ENCODE results near the gene CCDC70.

Gene CCDC70

DNA sequence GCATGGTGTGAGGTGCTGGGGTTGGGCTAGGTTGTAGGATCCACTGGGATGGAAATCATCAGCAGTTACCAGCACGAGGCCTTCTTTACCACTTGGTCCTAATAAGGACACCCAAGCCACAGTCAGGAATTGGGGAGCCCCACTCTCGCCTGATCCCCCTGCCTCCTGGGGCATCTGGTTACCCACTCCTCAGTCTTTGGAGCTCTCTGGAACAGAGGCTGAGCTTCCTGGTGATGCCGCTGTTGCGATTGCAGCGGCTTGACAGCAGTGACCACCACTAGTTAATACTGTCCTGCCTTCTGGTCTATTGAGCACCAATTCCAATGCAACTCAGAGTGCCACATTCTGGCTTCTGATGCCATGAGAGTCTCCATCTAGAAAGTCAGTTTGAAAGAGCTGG lies 30.2 kb upstream of the CCDC70 start:
- DNase-seq: no peak

DNA sequence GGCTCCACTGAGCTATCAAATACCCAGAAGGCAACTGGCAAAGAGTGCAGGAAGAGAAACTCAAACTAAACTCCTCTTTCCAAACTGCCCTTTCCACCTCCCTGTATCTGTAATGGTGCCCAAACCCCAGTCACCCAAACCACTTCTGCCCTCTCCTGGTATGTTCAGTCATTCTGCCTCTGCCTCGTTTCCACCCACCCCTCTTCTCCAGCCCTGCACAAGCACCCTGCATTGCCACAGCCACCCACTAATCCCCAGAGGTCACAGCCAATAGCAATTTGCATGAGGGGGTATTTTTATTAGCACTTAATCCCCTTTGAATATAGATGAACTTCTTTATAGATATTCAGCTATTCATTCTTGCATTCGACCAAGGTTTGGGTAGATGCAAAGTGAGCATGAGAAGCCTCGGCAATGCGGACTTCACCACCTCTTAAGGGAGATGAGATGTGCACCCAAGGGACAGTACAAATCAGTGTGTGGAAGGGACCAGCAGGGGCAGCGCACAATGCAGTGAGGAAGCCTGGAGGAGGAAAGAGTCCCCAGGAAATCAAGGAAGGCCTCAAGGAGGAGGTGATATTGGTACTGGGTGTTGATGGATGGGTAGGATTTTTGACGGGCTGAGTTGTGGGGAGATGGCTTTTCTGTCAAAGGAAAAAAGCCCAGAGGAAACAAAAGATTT lies 29.2 kb upstream of the CCDC70 start:
- peak; percentile 46 for DNase-seq

DNA sequence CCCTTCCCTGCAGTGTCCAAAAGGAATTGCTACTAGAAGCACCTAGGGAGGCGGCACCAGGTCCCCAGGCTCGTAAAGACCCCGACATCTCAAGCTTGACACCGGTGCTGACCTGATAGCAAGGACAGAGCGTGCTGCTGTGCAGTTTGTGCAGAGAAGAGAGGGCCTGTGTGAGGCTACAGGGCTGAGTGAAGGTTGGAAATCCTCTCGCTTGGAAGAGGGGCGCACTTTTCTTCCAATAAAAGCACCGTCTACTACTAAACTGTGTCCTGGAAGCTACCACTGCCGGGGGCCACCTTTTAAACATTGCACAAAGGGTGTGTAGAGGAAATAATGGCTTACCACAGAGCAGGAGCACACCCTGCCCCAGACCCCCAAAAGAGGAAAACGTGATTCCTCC lies 27.8 kb upstream of the CCDC70 start:
- no peak for DNase-seq

DNA sequence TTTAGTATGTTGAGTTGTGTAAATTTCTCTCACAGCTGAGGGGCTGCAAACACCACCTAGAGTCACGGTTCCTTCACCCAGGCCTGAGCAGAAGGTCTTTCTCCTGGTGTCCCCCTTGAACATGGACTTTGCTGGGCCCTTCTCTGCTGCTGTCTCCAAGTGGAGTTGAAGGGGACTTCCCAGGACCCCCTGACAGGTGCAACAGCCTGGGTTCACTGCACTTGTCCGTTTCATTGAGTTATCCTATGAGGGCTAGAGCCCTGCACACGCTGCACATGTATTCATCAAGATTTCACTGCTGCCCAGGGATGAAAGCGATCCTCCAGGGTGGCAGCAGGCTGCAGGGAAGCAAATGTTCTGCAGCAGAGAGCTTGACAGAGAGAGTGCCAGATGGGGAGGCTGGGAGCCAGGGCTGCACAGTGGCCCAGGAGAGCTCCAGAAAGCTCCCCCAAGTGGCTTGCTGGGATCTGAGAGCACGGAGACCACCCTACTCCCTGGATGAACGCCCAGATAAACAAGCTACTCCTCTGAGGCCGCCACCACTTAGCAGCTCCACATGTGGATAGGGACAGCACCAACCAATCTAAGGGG lies 27.1 kb upstream of the CCDC70 start:
- DNase-seq: no peak

DNA sequence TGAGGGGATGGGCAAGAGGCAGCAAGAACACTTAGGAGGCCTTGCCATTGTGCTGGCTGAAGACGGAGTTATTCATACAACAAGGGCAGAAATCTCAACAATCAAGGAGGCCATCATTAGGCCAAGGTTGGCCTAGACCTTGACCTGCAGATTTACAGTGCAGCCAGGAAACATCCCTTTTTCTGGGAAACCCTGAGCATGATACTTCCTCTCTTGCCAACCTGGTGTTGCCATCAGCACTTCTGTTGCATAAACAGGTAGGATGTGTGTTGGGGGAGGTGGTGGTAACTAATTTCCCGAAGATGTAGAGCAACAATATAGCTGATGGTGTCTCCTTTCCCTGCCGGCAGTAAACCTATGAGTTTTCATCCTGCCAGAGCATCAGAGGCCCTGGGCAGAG lies 24.8 kb upstream of the CCDC70 start:
- DNase-seq: no peak

DNA sequence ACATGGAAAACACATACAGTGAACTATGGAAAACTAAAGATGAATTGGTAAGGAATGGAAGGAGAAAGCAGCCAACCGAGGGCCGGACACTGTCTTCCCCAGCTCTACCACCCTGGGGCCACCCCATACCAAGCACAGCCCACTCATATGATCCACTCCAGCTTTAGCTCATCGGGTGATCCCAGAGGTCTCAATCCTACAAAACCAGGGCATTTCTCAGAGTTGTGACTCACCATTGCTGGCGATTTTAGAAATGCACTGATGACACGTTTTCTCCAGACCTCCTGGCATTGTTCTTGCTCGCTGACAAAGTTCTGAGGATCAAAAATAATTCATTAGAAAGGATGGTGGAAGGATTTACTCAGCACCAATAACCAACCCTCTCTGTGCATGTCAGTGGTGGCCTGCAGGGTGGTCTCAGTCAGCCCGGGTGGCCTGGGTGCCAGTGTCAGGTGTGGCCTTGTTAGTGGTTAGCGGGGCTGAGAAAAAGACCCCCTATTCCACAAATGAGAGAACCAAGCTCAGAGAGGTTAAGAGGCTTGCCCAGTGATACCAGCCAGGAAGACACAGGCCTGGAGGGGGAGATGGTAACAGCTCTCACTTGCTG lies 23.4 kb upstream of the CCDC70 start:
- no peak for DNase-seq

DNA sequence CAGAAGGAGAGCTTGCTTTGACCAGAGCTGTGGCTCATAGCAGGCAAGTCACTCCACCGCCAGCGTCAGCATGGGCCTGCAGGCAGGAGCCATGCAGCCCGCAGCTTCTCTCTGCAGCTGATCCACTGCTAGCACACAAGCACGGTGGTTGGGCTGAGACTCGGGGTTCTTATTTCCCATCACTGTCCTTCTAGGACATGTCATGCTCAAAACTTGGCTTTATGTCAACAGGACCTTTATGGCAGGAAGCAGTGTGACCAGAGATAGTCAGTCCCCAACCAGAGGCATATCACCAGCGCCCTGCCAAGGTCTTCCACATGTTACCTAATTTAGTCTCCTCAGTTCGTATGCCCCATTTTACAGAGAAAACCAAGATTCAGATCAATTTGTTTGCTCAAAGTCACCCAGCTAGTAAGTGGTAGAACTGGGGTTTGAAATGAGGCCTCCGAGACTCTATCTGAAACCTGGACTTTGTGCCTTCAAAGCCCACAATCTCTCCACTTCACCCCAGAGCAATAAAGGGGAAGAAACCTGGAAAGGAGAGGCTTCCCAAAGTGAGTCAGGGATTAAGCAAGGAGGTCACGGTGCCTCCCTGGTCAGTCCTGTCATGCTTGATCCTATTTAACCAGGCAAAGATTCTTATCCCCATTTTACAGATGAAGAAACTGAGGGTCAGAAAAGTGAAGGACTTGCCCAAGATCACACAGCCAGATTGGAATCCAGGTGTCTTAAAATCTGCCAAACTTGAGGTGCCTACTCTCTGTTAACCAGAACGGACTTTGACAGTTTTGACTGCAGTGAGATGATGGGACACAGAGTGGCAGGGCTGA lies 21.8 kb upstream of the CCDC70 start:
- no peak for DNase-seq

DNA sequence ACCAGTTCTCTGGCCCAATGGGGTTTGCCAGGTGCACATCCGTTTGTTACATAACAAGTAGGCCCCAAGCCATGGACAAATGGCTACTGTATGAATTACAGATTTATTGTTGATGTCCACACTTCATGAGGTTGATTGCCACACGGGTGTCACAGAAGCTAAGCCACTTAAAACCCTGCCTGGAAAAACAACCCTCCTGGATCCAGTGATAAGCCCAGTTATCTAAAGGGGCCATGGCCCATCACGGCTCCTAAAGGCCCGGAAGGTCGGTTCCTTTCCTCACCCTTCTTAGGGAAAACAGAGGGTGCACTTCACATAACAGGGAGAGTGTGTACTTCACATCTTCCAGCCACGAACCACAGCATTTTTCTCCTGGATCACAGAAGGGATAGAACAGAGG lies 20.9 kb upstream of the CCDC70 start:
- no peak for DNase-seq

DNA sequence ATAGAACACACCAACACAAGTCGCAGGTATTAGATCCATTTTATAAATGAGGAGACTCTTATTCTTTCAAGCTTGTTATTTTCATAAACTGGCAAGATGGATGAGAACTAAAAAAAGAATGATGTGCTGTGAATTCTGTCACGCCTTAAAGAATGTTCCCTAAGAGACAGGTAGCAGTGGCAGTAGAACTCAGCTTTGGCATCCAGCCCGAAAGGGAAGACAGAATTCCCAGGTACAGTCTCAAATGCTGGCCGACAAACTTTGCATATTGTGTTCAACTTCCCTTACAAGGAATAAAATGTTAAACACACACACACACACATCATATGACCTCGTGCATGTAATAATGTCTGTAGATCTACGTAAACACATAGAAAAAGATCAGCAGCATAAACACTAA lies 20.0 kb upstream of the CCDC70 start:
- DNase-seq: no peak

DNA sequence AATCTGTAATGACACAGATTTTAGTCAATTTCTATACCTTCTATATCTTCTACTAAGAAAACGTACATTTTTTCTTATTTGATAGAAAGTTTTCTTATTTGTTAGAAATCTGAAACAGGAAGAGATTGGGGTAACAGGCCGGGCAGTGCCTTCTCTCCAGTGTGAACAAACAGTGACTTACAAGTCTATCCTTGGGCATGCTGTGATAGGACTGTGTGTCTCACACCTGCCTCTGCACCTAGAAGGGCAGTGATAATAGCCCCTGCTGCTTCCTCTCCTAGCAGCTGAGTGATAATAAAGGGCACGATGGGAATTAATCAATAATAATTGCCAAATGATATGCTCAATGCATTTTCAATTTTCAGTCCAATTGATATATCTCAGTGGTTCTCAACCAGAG lies 18.2 kb upstream of the CCDC70 start:
- no peak for DNase-seq

DNA sequence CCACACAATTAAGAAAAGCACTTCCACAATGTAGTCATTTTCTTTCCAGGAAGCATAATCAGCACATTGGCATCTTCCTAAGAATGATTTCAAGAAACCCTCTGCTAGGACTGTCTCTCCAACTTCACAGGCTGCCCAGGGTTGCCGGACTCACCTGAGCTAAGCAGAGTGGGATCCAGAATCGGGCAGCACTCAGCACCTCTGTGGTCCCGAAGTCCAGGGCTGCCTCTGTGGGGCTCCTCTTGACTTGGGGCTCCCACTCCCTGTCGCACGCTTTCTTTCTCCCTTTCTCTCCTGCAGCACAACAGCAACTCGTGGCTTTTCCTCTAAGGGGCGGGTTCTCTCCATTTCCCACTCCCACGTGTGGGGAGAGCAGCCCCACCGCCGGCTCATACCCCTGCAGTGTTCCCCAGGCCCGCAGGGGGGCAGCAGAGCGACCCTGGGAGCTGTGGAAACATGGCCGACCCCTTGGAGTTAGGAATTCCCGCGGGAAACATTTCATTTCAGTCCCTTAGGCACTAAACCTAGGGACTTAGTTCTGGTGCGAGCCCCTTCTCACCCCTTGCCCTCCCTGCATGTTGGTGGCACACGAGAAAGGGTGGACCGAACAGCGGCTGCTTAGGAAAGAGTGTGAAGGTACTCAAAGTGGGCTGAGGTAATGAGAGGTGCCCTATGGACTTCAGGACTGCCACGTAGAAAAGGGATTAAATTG lies 16.8 kb upstream of the CCDC70 start, which contains the start of gene TMEM272:
Gene TMEM272 (minus strand): TSS at position 316 of the 712 bp plus-strand sequence. CDS start 6,647 bp downstream, outside the sequence.
- DNase-seq: peak; percentile 75

DNA sequence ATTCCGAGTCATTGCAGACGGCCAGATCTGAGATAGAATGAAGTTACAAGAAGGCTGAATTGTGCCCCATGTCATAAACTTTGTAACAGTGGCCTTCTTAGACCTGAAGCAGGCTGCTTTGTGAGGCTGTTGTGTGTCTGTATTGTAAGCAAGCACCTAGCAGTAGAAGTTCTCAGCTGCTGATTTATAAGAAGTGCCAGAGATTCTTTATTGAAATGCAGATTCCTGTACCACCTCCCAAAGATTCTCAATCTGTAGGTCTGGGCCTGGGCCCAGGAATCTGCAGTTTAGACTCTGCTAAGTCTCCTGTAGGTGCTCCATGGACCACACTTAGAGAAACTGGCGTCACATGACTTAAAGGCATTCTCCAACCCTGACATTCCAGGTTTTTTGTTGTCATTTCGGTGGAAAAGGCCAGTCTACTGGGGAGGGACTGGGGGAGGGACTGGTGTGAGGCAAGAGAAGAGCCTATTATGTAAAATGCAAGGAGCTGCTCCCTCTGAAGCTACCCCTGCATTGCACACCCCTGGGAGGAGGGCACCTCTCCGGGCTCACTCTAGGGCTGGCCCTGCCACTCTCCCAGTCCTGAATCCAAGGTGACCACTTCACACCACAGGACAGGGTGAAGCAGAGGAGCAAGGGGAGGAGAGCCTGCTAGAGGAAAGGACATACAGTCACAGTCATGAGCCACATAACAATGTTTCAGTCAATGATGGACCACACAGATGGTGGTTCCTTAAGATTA lies 16.0 kb upstream of the CCDC70 start:
- DNase-seq: peak; percentile 42

DNA sequence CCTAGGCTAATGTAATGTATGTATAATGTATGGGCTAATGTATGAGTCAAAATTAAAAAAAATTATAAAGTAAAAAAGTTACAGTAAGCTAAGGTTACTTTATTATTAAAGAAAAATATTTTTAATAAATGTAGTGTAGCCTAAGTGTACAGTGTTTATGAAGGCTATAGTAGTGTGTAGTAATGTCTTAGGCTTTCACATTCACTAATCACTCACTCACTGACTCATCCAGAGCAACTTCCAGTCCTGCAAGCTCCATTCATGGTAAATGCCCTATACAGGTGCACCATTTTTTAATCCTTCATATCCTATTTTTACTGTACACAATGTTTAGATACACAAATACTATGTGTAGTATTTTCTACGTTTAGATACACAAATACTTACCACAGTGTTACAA lies 15.0 kb upstream of the CCDC70 start:
- no peak for DNase-seq

DNA sequence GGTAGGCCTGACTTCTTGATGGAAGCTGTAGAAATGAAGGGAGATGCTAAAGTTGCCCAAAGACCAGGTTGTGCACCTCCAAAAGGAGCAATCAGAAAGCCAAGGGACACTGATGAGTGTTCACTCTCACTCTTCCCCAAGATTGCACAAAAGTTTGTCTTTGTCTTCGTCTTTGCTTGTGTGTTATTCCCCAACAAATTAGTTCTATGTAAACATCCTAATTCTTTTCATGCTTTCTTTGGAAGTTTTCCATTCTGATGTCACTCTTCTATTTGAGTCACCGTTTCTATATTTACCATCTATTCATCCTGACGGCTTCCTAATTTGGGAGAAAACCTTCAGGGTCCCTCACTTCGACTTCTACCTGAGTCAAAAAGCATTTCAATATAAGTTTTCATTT lies 13.1 kb upstream of the CCDC70 start:
- DNase-seq: no peak

DNA sequence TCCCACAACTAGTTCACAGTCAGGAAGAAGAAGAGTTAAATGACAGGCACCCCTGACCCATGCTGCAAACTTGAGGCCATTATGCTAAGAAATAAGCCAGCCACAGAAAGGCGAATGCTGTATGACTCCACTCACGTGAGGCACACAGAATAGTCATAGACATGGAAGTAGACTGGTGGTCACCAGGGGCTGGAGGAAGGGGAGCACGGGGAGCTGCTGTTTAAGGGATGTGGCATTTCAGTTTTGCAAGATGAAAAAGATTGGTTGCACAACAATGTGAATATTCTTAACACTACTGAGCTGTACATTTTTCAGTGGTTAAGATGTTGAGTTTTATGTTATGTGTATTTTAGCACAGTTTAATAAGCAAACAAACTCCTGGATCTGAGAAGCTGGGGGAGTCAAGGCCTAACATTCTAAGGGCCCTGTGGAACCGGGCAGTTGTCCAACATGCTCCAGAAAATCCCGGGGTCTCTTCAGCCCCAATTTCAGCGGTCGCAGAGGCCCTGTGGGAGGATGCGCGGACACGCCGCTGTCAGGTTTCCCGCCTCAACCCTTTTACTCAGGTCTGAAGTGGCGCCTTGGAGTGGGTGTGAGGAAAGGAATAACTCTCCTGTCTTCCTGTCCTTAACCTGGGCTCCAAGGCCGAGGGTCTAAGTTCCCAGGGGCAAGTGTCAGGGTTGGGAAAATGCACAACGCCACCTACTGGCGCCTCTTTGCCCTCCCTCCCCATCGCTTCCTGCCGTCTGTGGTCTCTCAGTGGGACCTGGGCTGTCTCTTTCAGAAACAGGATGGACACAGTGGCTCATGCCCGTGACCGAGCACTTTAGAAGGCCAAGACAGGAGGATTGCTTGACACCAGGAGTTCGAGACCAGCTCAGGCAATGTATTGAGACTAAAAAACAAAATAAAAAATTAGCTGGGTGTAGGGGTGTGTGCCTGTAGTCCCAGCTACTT lies 12.3 kb upstream of the CCDC70 start:
- peak; percentile 27 for DNase-seq

DNA sequence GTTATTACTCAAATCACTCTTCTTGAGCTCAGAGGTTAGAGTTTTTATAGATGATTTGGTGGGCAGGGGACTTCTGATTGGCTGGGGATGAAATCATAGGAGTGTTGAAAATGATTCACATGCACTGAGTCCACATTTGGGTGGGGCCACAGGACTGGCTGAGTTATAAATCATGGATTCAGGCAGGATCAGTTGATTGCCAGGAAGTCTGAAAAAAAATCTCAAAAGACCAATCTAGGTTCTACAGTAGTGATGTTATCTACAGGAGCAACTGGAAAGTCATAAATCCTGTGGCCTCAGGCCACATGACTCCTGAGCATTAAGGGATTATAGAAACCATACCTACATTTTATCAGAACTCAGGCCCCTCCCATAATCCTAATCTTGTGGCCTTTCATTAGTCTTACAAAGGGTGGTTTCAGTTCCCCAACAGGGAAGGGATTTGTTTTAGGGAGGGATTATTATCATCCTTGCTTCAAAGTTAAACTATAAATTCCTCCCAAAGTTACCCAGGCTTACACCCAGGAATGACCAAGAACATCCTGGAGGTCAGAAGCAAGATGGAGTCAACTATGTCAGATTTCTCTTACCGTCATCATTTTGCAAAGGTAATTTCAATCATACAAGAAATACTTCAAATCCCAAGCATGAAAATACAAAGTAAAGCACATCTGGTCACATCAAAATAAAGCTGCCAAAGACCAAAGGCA lies 5.6 kb upstream of the CCDC70 start:
- peak; percentile 52 for DNase-seq

DNA sequence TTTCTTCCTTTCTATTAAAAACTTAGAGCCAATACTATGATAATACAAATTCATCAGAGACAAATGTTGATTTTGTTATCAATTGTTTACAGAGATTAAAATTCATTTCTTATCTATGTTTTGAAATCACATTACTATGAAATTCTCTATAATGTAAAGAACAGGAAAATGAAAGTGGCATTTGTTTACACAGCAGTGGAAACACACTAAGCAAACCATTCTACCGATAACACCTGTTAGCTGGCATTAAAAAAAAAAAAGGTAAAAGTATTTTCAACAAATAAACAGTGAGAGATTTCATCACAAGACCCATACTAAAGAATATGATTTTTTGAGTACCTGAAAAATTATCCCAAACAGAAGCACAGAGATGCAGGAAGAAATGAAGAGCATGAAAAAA lies 4.8 kb upstream of the CCDC70 start:
- no peak for DNase-seq

DNA sequence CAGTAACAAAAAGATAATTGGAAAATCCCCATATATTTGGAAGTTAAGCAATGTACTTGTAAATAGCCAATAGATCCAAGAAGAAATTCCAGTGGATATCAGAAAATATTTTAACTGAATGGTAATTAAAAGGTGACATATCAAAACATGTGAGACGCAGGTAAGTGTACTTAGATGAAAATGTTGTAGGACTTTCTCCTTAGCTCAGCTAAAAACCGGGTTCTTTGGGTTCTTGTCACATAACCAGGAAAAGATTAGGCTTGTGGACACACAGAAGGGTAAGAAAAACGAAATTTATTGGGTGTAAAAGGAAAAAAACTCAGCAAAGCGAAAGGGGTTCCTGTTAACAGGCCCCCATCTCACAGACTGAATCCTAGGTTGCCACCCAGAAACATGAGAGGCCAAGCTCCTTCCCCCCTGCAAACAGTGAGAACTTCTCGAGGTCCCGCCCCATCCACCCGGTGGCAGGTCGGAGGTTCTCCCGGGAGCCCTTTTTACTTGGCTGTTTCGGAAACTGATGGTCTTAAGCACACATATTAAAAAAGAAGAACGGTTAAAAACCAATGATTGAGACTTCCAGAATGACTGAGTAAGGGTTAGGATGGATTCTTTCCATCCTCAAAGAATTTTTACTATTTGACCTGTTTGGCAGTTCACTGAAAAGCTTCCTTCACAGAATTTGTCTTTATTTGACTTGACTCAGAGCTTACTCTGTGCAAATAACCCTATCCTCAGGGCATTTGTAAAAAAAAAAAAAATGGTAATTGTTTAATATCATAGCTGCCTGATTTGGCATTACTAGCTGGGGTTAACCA lies 3.1 kb upstream of the CCDC70 start:
- no peak for DNase-seq

DNA sequence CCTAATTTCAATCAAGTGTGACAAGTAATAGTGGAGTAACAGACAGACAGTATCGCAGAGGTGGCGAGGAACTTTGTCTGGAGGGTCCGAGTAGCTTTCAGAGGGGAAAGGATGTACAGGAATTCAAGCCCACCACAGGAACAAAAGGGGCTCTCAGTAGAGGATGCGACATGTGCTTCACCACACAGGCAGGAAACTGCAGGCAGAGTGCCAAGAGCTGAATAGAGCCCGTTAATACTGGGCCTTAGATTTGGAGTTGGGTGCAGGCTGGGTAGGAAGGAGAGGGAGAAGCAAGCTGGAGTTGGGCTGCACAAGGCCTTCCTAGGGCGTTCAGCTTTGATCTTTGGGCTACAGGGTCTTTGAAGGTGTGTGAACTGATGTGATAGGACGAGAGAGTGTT lies 1.2 kb downstream of the CCDC70 start:
- DNase-seq: no peak

Data from OCI-M1 (cell line).